GM23338 (cell line): Measurements from ENCODE around the gene TLE2. TPM values are rescaled to one million over a fixed set of nuclear protein-coding genes. Genes with fewer than 3 reads are reported as not detected.

ENCODE experiments used
- ATAC-seq: fragments of 200-7000 bp; cut with Tn5 transposase; 3 replicates; pipeline ENCODE4 v1.9.1; 2020
- DNase-seq: peaks from one replicate; pipeline ENCODE4 v3.0.0-alpha.2; 2015; ENCODE audit warnings: low spot score
- H2AFZ ChIP-seq: fragments of 200-600 bp; sonication (generic); 2 replicates; pipeline ENCODE4 v1.8.0; 2016; ENCODE audit warnings: antibody characterized with exemption, mild to moderate bottlenecking, moderate library complexity
- H3F3A ChIP-seq: fragments of 200-600 bp; sonication (generic); replicated peaks from 2 replicates; pipeline ENCODE4 v1.8.0; 2017; ENCODE audit warnings: antibody characterized with exemption, mixed run types, low read depth
- H3K27ac ChIP-seq: fragments of 200-600 bp; sonication (generic); 2 replicates; pipeline ENCODE4 v1.6.1; 2016; ENCODE audit warnings: low read depth
- H3K27me3 ChIP-seq: fragments of 200-600 bp; sonication (generic); 2 replicates; pipeline ENCODE4 v1.8.0; 2016; ENCODE audit warnings: mild to moderate bottlenecking, mixed run types, moderate library complexity; ENCODE audit not compliant: insufficient read depth
- H3K36me3 ChIP-seq: fragments of 200-600 bp; sonication (generic); 2 replicates; pipeline ENCODE4 v1.8.0; 2016; ENCODE audit warnings: mild to moderate bottlenecking; ENCODE audit not compliant: insufficient read depth
- H3K4me1 ChIP-seq: fragments of 200-600 bp; sonication (generic); 2 replicates; pipeline ENCODE4 v1.8.0; 2016; ENCODE audit warnings: mild to moderate bottlenecking, moderate library complexity; ENCODE audit not compliant: insufficient read depth
- H3K4me2 ChIP-seq: fragments of 200-600 bp; sonication (generic); 2 replicates; pipeline ENCODE4 v1.7.1; 2017; ENCODE audit warnings: mixed run types
- H3K4me3 ChIP-seq: fragments of 200-600 bp; sonication (generic); 2 replicates; pipeline ENCODE4 v1.6.1; 2016; ENCODE audit warnings: mixed run types
- H3K79me2 ChIP-seq: fragments of 200-600 bp; sonication (generic); replicated peaks from 2 replicates; pipeline ENCODE4 v1.8.0; 2017; ENCODE audit warnings: mild to moderate bottlenecking; ENCODE audit not compliant: insufficient read depth
- H3K9me2 ChIP-seq: fragments of 200-600 bp; sonication (generic); 2 replicates; pipeline ENCODE4 v1.8.0; 2017; ENCODE audit not compliant: insufficient read depth
- H4K20me1 ChIP-seq: fragments of 200-600 bp; sonication (generic); replicated peaks from 2 replicates; pipeline ENCODE4 v1.8.0; 2017; ENCODE audit warnings: mild to moderate bottlenecking; ENCODE audit not compliant: insufficient read depth
- H3K27ac Mint-ChIP-seq: 2 replicates; pipeline ENCODE4 v1.8.0; 2020; ENCODE audit warnings: inconsistent platforms, mild to moderate bottlenecking, moderate library complexity, mixed read lengths
- H3K27me3 Mint-ChIP-seq: 3 replicates; pipeline ENCODE4 v1.8.0; 2022; ENCODE audit warnings: low read depth, mild to moderate bottlenecking, moderate library complexity, mixed read lengths, inconsistent platforms; ENCODE audit not compliant: insufficient read depth, poor library complexity
- H3K36me3 Mint-ChIP-seq: 3 replicates; pipeline ENCODE4 v1.8.0; 2021; ENCODE audit warnings: low read depth, mild to moderate bottlenecking, inconsistent platforms, moderate library complexity, mixed read lengths
- H3K4me1 Mint-ChIP-seq: 3 replicates; pipeline ENCODE4 v1.8.0; 2020; ENCODE audit warnings: mild to moderate bottlenecking, inconsistent platforms, mixed read lengths
- H3K4me3 Mint-ChIP-seq: 3 replicates; pipeline ENCODE4 v1.8.0; 2021; ENCODE audit warnings: moderate library complexity, mild to moderate bottlenecking, inconsistent platforms, mixed read lengths
- H3K9me3 Mint-ChIP-seq: 3 replicates; pipeline ENCODE4 v1.8.0; 2020; ENCODE audit warnings: moderate library complexity, mild to moderate bottlenecking, inconsistent platforms, mixed read lengths
- CREB1 ChIP-seq: fragments of 250-450 bp; sonication (Bioruptor Pico); IDR thresholded peaks from 2 replicates; pipeline ENCODE4 v1.5.0; 2020; ENCODE audit warnings: low read depth, mild to moderate bottlenecking, moderate library complexity
- EZH2 ChIP-seq: fragments of 200-600 bp; sonication (generic); IDR thresholded peaks from one replicate; pipeline ENCODE4 v1.8.0; 2017; ENCODE audit warnings: antibody characterized with exemption, mild to moderate bottlenecking, low read depth; ENCODE audit not compliant: unreplicated experiment
- EZH2phosphoT487 ChIP-seq: fragments of 200-600 bp; sonication (generic); IDR thresholded peaks from one replicate; pipeline ENCODE4 v1.8.1; 2018; ENCODE audit warnings: antibody characterized with exemption; ENCODE audit not compliant: unreplicated experiment
- JUNB ChIP-seq: IDR thresholded peaks from one replicate; pipeline ENCODE4 v1.6.1; 2016; ENCODE audit warnings: antibody characterized with exemption; ENCODE audit not compliant: unreplicated experiment
- NANOG ChIP-seq: IDR thresholded peaks from 2 replicates; pipeline ENCODE4 v1.6.1; 2016; ENCODE audit warnings: antibody characterized with exemption, borderline replicate concordance
- POLR2AphosphoS5 ChIP-seq: IDR thresholded peaks from 2 replicates; pipeline ENCODE4 v1.6.1; 2016; ENCODE audit warnings: antibody characterized with exemption, low read depth
- STAT1 ChIP-seq: IDR thresholded peaks from one replicate; pipeline ENCODE4 v1.6.1; 2016; ENCODE audit warnings: antibody characterized with exemption; ENCODE audit not compliant: unreplicated experiment
- ZNF114 ChIP-seq: fragments of 250-450 bp; sonication (Bioruptor Pico); IDR thresholded peaks from 2 replicates; pipeline ENCODE4 v1.5.0; 2020; ENCODE audit warnings: mild to moderate bottlenecking, moderate library complexity
- ZNF331 ChIP-seq: fragments of 250-450 bp; sonication (Bioruptor Pico); IDR thresholded peaks from 2 replicates; pipeline ENCODE4 v1.5.0; 2020; ENCODE audit warnings: low read depth, mild to moderate bottlenecking, moderate library complexity
- polyA plus RNA-seq: library from polyadenylated mRNA; unstranded; fragments of >200 nt; fragmentation: Nextera tagmentation; extraction: Ambion mirVana; gene quantifications from 2 replicates; pipeline ENCODE4 v1.2.1, GENCODE V29; 2016
- total RNA-seq: library from RNA; depleted of rRNA; stranded (reverse); fragments of >200 nt; shearing (Covaris generic); gene quantifications from 2 replicates; pipeline ENCODE4 v1.2.3, GENCODE V29; 2014
- TF ChIP-seq, protein P1 (sequence below), 2 experiments: fragments of 200-600 bp in 1 of 2; sonication (generic) in 1 of 2; conservative IDR thresholded peaks; 2 replicates each; pipeline versions ENCODE4 v1.5.1 to v1.6.1; 2016 to 2017; ENCODE audit warnings: antibody characterized with exemption in 2 of 2, low read depth in 2 of 2, mild to moderate bottlenecking in 2 of 2, moderate library complexity in 1 of 2
- TF ChIP-seq, protein P2 (sequence below): fragments of 250-450 bp; sonication (Bioruptor Pico); IDR thresholded peaks from 2 replicates; pipeline ENCODE4 v1.5.0; 2020; ENCODE audit warnings: mild to moderate bottlenecking, moderate library complexity
- TF ChIP-seq, protein P3 (sequence below): IDR thresholded peaks from one replicate; pipeline ENCODE4 v1.6.1; 2018; ENCODE audit warnings: antibody characterized with exemption; ENCODE audit not compliant: unreplicated experiment
- TF ChIP-seq, protein P4 (sequence below): IDR thresholded peaks from 2 replicates; pipeline ENCODE4 v1.6.1; 2016; ENCODE audit warnings: antibody characterized with exemption

The TLE2 gene
- total and polyA plus RNA-seq, 2 experiments from 2014 or later = 5.2 to 22.8 TPM

DNA sequence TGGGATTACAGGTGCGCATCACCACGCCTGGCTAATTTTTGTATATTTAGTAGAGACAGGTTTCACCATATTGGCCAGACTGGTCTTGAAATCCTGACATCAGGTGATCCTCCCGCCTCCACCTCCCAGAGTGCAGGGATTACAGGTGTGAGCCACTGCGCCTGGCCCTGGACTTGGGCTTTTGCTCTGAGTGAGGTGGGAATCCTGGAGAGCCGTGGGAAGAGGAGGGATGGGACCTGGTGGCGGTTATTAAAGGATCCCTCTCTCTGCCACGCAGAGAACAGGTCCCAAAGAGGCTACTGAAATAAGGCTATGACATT, 34.9 kb upstream of the TLE2 start:
- H3K9me2 ChIP-seq = no peaks in the 10 kb centered on the region
- H3K79me2 ChIP-seq = peaks cover 19% of the 10 kb centered on the region
- peaks cover 11% of the 10 kb centered on the region for H3K4me1 Mint-ChIP-seq
- no peaks in the 10 kb centered on the region for H3K9me3 Mint-ChIP-seq
- no peaks in the 10 kb centered on the region for H3K27me3 ChIP-seq
- TF ChIP-seq, protein P1, sequence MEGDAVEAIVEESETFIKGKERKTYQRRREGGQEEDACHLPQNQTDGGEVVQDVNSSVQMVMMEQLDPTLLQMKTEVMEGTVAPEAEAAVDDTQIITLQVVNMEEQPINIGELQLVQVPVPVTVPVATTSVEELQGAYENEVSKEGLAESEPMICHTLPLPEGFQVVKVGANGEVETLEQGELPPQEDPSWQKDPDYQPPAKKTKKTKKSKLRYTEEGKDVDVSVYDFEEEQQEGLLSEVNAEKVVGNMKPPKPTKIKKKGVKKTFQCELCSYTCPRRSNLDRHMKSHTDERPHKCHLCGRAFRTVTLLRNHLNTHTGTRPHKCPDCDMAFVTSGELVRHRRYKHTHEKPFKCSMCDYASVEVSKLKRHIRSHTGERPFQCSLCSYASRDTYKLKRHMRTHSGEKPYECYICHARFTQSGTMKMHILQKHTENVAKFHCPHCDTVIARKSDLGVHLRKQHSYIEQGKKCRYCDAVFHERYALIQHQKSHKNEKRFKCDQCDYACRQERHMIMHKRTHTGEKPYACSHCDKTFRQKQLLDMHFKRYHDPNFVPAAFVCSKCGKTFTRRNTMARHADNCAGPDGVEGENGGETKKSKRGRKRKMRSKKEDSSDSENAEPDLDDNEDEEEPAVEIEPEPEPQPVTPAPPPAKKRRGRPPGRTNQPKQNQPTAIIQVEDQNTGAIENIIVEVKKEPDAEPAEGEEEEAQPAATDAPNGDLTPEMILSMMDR (conservative IDR thresholded peaks at IDR 0.05; ENCODE audit: low read depth in 2 of 2) = no peak
- TF ChIP-seq ZNF331 (CRISPR knock-in tag) (no peak), STAT1 (no peak), ZNF114 (no peak), JUNB (no peak), EZH2phosphoT487 (no peak), NANOG (no peak), POLR2AphosphoS5 (no peak), EZH2 (no peak), CREB1 (no peak)
- TF ChIP-seq, protein P2, sequence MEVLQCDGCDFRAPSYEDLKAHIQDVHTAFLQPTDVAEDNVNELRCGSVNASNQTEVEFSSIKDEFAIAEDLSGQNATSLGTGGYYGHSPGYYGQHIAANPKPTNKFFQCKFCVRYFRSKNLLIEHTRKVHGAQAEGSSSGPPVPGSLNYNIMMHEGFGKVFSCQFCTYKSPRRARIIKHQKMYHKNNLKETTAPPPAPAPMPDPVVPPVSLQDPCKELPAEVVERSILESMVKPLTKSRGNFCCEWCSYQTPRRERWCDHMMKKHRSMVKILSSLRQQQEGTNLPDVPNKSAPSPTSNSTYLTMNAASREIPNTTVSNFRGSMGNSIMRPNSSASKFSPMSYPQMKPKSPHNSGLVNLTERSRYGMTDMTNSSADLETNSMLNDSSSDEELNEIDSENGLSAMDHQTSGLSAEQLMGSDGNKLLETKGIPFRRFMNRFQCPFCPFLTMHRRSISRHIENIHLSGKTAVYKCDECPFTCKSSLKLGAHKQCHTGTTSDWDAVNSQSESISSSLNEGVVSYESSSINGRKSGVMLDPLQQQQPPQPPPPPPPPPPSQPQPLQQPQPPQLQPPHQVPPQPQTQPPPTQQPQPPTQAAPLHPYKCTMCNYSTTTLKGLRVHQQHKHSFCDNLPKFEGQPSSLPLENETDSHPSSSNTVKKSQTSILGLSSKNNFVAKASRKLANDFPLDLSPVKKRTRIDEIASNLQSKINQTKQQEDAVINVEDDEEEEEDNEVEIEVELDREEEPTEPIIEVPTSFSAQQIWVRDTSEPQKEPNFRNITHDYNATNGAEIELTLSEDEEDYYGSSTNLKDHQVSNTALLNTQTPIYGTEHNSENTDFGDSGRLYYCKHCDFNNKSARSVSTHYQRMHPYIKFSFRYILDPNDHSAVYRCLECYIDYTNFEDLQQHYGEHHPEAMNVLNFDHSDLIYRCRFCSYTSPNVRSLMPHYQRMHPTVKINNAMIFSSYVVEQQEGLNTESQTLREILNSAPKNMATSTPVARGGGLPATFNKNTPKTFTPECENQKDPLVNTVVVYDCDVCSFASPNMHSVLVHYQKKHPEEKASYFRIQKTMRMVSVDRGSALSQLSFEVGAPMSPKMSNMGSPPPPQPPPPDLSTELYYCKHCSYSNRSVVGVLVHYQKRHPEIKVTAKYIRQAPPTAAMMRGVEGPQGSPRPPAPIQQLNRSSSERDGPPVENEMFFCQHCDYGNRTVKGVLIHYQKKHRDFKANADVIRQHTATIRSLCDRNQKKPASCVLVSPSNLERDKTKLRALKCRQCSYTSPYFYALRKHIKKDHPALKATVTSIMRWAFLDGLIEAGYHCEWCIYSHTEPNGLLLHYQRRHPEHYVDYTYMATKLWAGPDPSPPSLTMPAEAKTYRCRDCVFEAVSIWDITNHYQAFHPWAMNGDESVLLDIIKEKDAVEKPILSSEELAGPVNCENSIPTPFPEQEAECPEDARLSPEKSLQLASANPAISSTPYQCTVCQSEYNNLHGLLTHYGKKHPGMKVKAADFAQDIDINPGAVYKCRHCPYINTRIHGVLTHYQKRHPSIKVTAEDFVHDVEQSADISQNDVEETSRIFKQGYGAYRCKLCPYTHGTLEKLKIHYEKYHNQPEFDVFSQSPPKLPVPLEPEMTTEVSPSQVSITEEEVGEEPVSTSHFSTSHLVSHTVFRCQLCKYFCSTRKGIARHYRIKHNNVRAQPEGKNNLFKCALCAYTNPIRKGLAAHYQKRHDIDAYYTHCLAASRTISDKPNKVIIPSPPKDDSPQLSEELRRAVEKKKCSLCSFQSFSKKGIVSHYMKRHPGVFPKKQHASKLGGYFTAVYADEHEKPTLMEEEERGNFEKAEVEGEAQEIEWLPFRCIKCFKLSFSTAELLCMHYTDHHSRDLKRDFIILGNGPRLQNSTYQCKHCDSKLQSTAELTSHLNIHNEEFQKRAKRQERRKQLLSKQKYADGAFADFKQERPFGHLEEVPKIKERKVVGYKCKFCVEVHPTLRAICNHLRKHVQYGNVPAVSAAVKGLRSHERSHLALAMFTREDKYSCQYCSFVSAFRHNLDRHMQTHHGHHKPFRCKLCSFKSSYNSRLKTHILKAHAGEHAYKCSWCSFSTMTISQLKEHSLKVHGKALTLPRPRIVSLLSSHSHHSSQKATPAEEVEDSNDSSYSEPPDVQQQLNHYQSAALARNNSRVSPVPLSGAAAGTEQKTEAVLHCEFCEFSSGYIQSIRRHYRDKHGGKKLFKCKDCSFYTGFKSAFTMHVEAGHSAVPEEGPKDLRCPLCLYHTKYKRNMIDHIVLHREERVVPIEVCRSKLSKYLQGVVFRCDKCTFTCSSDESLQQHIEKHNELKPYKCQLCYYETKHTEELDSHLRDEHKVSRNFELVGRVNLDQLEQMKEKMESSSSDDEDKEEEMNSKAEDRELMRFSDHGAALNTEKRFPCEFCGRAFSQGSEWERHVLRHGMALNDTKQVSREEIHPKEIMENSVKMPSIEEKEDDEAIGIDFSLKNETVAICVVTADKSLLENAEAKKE (CRISPR knock-in tag) = no peak
- TF ChIP-seq, protein P3, sequence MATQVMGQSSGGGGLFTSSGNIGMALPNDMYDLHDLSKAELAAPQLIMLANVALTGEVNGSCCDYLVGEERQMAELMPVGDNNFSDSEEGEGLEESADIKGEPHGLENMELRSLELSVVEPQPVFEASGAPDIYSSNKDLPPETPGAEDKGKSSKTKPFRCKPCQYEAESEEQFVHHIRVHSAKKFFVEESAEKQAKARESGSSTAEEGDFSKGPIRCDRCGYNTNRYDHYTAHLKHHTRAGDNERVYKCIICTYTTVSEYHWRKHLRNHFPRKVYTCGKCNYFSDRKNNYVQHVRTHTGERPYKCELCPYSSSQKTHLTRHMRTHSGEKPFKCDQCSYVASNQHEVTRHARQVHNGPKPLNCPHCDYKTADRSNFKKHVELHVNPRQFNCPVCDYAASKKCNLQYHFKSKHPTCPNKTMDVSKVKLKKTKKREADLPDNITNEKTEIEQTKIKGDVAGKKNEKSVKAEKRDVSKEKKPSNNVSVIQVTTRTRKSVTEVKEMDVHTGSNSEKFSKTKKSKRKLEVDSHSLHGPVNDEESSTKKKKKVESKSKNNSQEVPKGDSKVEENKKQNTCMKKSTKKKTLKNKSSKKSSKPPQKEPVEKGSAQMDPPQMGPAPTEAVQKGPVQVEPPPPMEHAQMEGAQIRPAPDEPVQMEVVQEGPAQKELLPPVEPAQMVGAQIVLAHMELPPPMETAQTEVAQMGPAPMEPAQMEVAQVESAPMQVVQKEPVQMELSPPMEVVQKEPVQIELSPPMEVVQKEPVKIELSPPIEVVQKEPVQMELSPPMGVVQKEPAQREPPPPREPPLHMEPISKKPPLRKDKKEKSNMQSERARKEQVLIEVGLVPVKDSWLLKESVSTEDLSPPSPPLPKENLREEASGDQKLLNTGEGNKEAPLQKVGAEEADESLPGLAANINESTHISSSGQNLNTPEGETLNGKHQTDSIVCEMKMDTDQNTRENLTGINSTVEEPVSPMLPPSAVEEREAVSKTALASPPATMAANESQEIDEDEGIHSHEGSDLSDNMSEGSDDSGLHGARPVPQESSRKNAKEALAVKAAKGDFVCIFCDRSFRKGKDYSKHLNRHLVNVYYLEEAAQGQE = no peak
- TF ChIP-seq, protein P4, sequence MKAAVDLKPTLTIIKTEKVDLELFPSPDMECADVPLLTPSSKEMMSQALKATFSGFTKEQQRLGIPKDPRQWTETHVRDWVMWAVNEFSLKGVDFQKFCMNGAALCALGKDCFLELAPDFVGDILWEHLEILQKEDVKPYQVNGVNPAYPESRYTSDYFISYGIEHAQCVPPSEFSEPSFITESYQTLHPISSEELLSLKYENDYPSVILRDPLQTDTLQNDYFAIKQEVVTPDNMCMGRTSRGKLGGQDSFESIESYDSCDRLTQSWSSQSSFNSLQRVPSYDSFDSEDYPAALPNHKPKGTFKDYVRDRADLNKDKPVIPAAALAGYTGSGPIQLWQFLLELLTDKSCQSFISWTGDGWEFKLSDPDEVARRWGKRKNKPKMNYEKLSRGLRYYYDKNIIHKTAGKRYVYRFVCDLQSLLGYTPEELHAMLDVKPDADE = no peak
- H3K4me1 ChIP-seq = peaks cover 12% of the 10 kb centered on the region; the same call in 1 of the 2 replicates
- no peak overlapping the region for H3K4me2 ChIP-seq
- H4K20me1 ChIP-seq = no peaks in the 10 kb centered on the region; the same call in 1 of the 2 replicates
- 0 out of 3 replicates have a peak overlapping the region, but pooled peaks have one; percentile 74 for H3K4me3 Mint-ChIP-seq
- H3K27me3 Mint-ChIP-seq = peaks cover 15% of the 10 kb centered on the region
- peaks cover 6% of the 10 kb centered on the region; the same call in 1 of the 2 replicates for H3K36me3 ChIP-seq
- H3K27ac ChIP-seq = no peak overlapping the region
- H3K27ac Mint-ChIP-seq = no peak overlapping the region
- no peak overlapping the region for H3K4me3 ChIP-seq
- no peak overlapping the region for H2AFZ ChIP-seq
- ATAC-seq (no peak), DNase-seq (no peak)
- H3F3A ChIP-seq = 0 out of 2 replicates have a peak, but pooled peaks cover 9% of the 10 kb centered on the region
- H3K36me3 Mint-ChIP-seq = peaks cover 12% of the 10 kb centered on the region
